Neural cell (in vitro differentiated cells): ENCODE results near the gene OTUB1. TPM values are rescaled to one million over a fixed set of nuclear protein-coding genes. Genes with fewer than 3 reads are reported as not detected.
"Not testable (repeated sequence)": the region's sequence is repeated elsewhere in the genome, so short reads cannot be mapped to it uniquely, and the experiment has no call there.

ENCODE experiments used
- H2AFZ ChIP-seq: fragments of 200-600, 300-800 bp; sonication (generic), shearing (Covaris generic); 2 replicates; pipeline ENCODE4 v1.6.0; 2014; ENCODE audit warnings: low read depth, mild to moderate bottlenecking, antibody characterized with exemption, low read length, moderate library complexity
- H3F3A ChIP-seq: fragments of 200-600 bp; shearing (Covaris generic); 2 replicates; pipeline ENCODE4 v1.6.1; 2016; ENCODE audit warnings: mild to moderate bottlenecking, moderate library complexity, mixed read lengths, antibody characterized with exemption, low read length; ENCODE audit not compliant: insufficient read depth, poor library complexity, severe bottlenecking
- H3K27ac ChIP-seq: fragments of 200-600, 300-800 bp; sonication (generic), shearing (Covaris generic); 2 replicates; pipeline ENCODE4 v1.5.1; 2014; ENCODE audit warnings: mild to moderate bottlenecking, low read length, moderate library complexity
- H3K27me3 ChIP-seq: fragments of 300-800, 200-600 bp; sonication (generic), shearing (Covaris generic); 2 replicates; pipeline ENCODE4 v1.6.0; 2014; ENCODE audit warnings: mild to moderate bottlenecking, low read depth, low read length, moderate library complexity; ENCODE audit not compliant: insufficient read depth
- H3K36me3 ChIP-seq: fragments of 300-800, 200-600 bp; sonication (generic), shearing (Covaris generic); 2 replicates; pipeline ENCODE4 v1.5.1; 2014; ENCODE audit warnings: mild to moderate bottlenecking, antibody characterized with exemption, low read length, moderate library complexity; ENCODE audit not compliant: insufficient read depth
- H3K4me2 ChIP-seq: fragments of 300-800, 200-600 bp; sonication (generic), shearing (Covaris generic); 2 replicates; pipeline ENCODE4 v1.6.0; 2014; ENCODE audit warnings: mild to moderate bottlenecking, low read length
- H3K4me3 ChIP-seq: fragments of 300-800, 200-600 bp; sonication (generic), shearing (Covaris generic); 2 replicates; pipeline ENCODE4 v1.5.1; 2014; ENCODE audit warnings: mild to moderate bottlenecking, low read length, moderate library complexity
- H3K79me2 ChIP-seq: fragments of 200-600 bp; shearing (Covaris generic); replicated peaks from 2 replicates; pipeline ENCODE4 v1.6.0; 2014; ENCODE audit warnings: mild to moderate bottlenecking, low read length, moderate library complexity; ENCODE audit not compliant: insufficient read depth
- H3K9ac ChIP-seq: fragments of 300-800, 200-600 bp; sonication (generic), shearing (Covaris generic); 2 replicates; pipeline ENCODE4 v1.6.1; 2016; ENCODE audit warnings: mild to moderate bottlenecking, low read length, mixed read lengths
- H3K9me2 ChIP-seq: fragments of 200-600 bp; shearing (Covaris generic); 2 replicates; pipeline ENCODE4 v1.6.1; 2016; ENCODE audit warnings: mild to moderate bottlenecking, low read length, mixed read lengths; ENCODE audit not compliant: insufficient read depth
- H3K9me3 ChIP-seq: fragments of 200-600, 300-800 bp; sonication (generic), shearing (Covaris generic); 2 replicates; pipeline ENCODE4 v1.6.1; 2016; ENCODE audit warnings: mild to moderate bottlenecking, mixed run types, low read length, moderate library complexity, mixed read lengths
- H4K20me1 ChIP-seq: fragments of 200-600 bp; shearing (Covaris generic); 2 replicates; pipeline ENCODE4 v1.6.1; 2016; ENCODE audit warnings: mild to moderate bottlenecking, mixed run types; ENCODE audit not compliant: insufficient read depth
- EP300 ChIP-seq: fragments of 450-650 bp; conservative IDR thresholded peaks from 2 replicates; pipeline ENCODE4 v1.6.1; 2014; ENCODE audit warnings: antibody characterized with exemption, mild to moderate bottlenecking, moderate library complexity; ENCODE audit not compliant: poor library complexity, severe bottlenecking
- SMC3 ChIP-seq: fragments of 450-650 bp; conservative IDR thresholded peaks from 2 replicates; pipeline ENCODE4 v1.6.1; 2014; ENCODE audit warnings: antibody characterized with exemption, mild to moderate bottlenecking, moderate library complexity; ENCODE audit not compliant: poor library complexity
- TAF1 ChIP-seq: IDR thresholded peaks from 2 replicates; pipeline ENCODE4 v1.6.1; 2012; ENCODE audit warnings: low read depth
- polyA plus RNA-seq: library from polyadenylated mRNA; depleted of rRNA; stranded (reverse); fragments of >200 nt; gene quantifications from 2 replicates; pipeline ENCODE4 v1.2.3, GENCODE V29; 2014
- small RNA-seq, 3 experiments: library from RNA; depleted of rRNA; stranded (forward); fragments of <200 nt; gene quantifications; one replicate each; pipeline ENCODE3, GENCODE V24; 2012
- TF ChIP-seq, protein P1 (sequence below): fragments of 450-650 bp; IDR thresholded peaks from 2 replicates; pipeline ENCODE4 v1.5.1; 2014; ENCODE audit warnings: antibody characterized with exemption, mild to moderate bottlenecking, moderate library complexity; ENCODE audit not compliant: poor library complexity, severe bottlenecking

Gene OTUB1
- polyA plus RNA-seq, 1 donor from 2014 or later = 103 TPM

DNA sequence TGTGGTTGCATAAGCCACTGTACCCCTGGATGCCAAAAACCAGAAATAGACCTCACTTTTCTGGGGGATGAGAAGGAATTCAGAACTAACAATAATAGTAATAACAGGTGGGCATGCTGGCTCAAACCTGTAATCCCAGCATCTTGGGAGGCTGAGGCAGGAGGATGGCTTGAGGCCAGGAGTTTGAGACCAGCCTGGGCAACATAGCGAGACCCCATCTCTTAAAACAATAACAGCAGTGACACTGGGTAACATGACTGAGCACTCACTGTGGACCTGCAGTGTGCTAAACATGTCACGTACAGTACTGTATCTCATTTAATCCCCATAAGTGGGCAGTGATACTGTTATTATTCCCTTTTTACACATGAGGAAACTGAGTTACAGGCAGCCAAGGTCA, 59.5 kb downstream of the OTUB1 start:
- Histone ChIP-seq H2AFZ (no peak overlapping the region), H3K36me3 (no peaks in the 10 kb centered on the region), H4K20me1 (no peaks in the 10 kb centered on the region), H3K27ac (peak overlapping the region; percentile 8), H3K4me3 (no peak overlapping the region), H3K9me3 (no peaks in the 10 kb centered on the region), H3K79me2 (no peaks in the 10 kb centered on the region), H3F3A (no peaks in the 10 kb centered on the region), H3K27me3 (no peaks in the 10 kb centered on the region), H3K9me2 (no peaks in the 10 kb centered on the region), H3K4me2 (no peak overlapping the region), H3K9ac (no peak overlapping the region)
- TF ChIP-seq SMC3 (no peak), TAF1 (no peak), EP300 (no peak)
- TF ChIP-seq, protein P1, sequence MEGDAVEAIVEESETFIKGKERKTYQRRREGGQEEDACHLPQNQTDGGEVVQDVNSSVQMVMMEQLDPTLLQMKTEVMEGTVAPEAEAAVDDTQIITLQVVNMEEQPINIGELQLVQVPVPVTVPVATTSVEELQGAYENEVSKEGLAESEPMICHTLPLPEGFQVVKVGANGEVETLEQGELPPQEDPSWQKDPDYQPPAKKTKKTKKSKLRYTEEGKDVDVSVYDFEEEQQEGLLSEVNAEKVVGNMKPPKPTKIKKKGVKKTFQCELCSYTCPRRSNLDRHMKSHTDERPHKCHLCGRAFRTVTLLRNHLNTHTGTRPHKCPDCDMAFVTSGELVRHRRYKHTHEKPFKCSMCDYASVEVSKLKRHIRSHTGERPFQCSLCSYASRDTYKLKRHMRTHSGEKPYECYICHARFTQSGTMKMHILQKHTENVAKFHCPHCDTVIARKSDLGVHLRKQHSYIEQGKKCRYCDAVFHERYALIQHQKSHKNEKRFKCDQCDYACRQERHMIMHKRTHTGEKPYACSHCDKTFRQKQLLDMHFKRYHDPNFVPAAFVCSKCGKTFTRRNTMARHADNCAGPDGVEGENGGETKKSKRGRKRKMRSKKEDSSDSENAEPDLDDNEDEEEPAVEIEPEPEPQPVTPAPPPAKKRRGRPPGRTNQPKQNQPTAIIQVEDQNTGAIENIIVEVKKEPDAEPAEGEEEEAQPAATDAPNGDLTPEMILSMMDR = no peak

DNA sequence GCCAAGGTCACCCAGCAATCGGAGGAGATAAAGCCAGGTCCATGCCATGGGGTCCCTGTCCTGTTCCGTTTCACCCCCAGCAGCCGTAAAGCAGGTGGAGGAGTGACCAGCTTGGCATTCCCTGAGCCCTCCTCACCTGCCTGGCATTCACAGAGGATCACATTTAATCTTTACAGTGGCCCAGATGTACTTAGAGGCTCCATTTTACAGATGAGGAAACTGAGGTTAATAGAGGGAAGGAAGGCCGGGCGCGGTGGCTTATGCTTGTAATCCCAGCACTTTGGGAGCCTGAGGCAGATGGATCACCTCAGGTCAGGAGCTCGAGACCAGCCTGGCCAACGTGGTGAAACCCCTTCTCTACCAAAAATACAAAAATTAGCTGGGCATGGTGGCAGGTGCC, 61.1 kb downstream of the OTUB1 start:
- not testable (repeated sequence) for H2AFZ ChIP-seq, H3K79me2 ChIP-seq, H3K27me3 ChIP-seq, H3K9me3 ChIP-seq, H3K27ac ChIP-seq, H3K9ac ChIP-seq, H3F3A ChIP-seq, H3K36me3 ChIP-seq, H4K20me1 ChIP-seq, H3K4me2 ChIP-seq, H3K9me2 ChIP-seq, H3K4me3 ChIP-seq

Small RNA genes lying within 50 kb of the gene (small RNA-seq; reads per million reads assigned to genes)
- gene RNU6-45P = 0 to 0.33 (median 0.10) reads per million in 3 experiments

Other genes with a start within 250 kb of the OTUB1 start
- 82.5 and 103 TPM in 2 replicates for gene ZFTA, start 217.7 kb upstream of the OTUB1 start, polyA plus RNA-seq
- gene SPINDOC, start 173.0 kb upstream of the OTUB1 start, polyA plus RNA-seq = 20.3 and 27.2 TPM in 2 replicates
- 5.2 and 11.3 TPM in 2 replicates for gene MARK2, start 147.3 kb upstream of the OTUB1 start, polyA plus RNA-seq
- 41.5 and 51.0 TPM in 2 replicates for gene RCOR2, start 69.3 kb upstream of the OTUB1 start, polyA plus RNA-seq
- gene NAA40, start 47.4 kb upstream of the OTUB1 start, polyA plus RNA-seq = 53.6 and 66.7 TPM in 2 replicates
- gene COX8A, start 11.8 kb upstream of the OTUB1 start, polyA plus RNA-seq = 861 and 863 TPM in 2 replicates
- 2.6 and 3.5 TPM in 2 replicates for gene FLRT1, start 49.5 kb downstream of the OTUB1 start, polyA plus RNA-seq
- 19.9 and 30.8 TPM in 2 replicates for gene MACROD1, start 179.7 kb downstream of the OTUB1 start, polyA plus RNA-seq
- gene STIP1, start 199.7 kb downstream of the OTUB1 start, polyA plus RNA-seq = 161 and 174 TPM in 2 replicates
- gene FERMT3, start 220.3 kb downstream of the OTUB1 start, polyA plus RNA-seq = 0.89 TPM in 1 of 2 replicates, not detected in the other
- 67.2 and 75.8 TPM in 2 replicates for gene TRPT1, start 239.7 kb downstream of the OTUB1 start, polyA plus RNA-seq
- 47.3 and 62.1 TPM in 2 replicates for gene NUDT22, start 239.8 kb downstream of the OTUB1 start, polyA plus RNA-seq
- gene DNAJC4, start 244.1 kb downstream of the OTUB1 start, polyA plus RNA-seq = 20.3 and 23.9 TPM in 2 replicates
- 4.8 and 6.1 TPM in 2 replicates for gene VEGFB, start 248.1 kb downstream of the OTUB1 start, polyA plus RNA-seq